Thoracic aorta (tissue), 2 donors: ENCODE results near the gene TBC1D19. TPM values are rescaled to one million over a fixed set of nuclear protein-coding genes. Genes with fewer than 3 reads are reported as not detected.

Source experiments
- ATAC-seq: fragments of 150-250 bp; one replicate; pipeline ENCODE4 v1.8.0; 2017; ENCODE audit warnings: low read depth; ENCODE audit not compliant: insufficient number of reproducible peaks, low FRiP score
- DNase-seq: peaks from one replicate; pipeline ENCODE4 v3.0.0-alpha.2; 2020; ENCODE audit warnings: low spot score
- H3K27ac ChIP-seq, 2 donors: fragments of 200-600 bp; sonication (generic); 1 replicate in 1 of 2; 2 replicates in 1 of 2; pipeline ENCODE4 v1.5.1; 2016; ENCODE audit warnings: mild to moderate bottlenecking in 2 of 2, moderate library complexity in 2 of 2
- H3K27me3 ChIP-seq: fragments of 200-600 bp; sonication (generic); replicated peaks from 2 replicates; pipeline ENCODE4 v1.6.0; 2016; ENCODE audit warnings: mild to moderate bottlenecking; ENCODE audit not compliant: insufficient read depth
- H3K36me3 ChIP-seq: fragments of 200-600 bp; sonication (generic); one replicate; pipeline ENCODE4 v1.5.1; 2016
- H3K4me1 ChIP-seq, 2 donors: fragments of 200-600 bp; sonication (generic); 1 replicate in 1 of 2; 2 replicates in 1 of 2; pipeline versions ENCODE4 v1.5.1 to v1.6.0; 2016; ENCODE audit warnings: low read depth in 2 of 2, mild to moderate bottlenecking in 1 of 2; ENCODE audit not compliant: control insufficient read depth in 1 of 2
- H3K4me3 ChIP-seq: fragments of 200-600 bp; sonication (generic); 2 replicates; pipeline ENCODE4 v1.5.1; 2016; ENCODE audit warnings: mild to moderate bottlenecking
- H3K9me3 ChIP-seq: fragments of 200-600 bp; sonication (generic); 2 replicates; pipeline ENCODE4 v1.5.1; 2016
- CTCF ChIP-seq: fragments of 200-600 bp; sonication (generic); IDR thresholded peaks from one replicate; pipeline ENCODE4 v1.5.1; 2019; ENCODE audit warnings: antibody characterized with exemption
- total RNA-seq, 2 donors: library from RNA; depleted of rRNA; stranded (reverse); fragments of >200 nt; gene quantifications; one replicate each; pipeline versions ENCODE4 v1.1.0 to v1.2.3, GENCODE V29; 2016

Gene TBC1D19
- total RNA-seq, 2 donors from 2014 or later: 9.1 to 19.4 TPM

GRCh38 chr4:26700110-26700509, 116.2 kb downstream of the TBC1D19 start:
- Histone ChIP-seq H3K4me3 (no peak overlapping the region), H3K36me3 (no peaks in the 10 kb centered on the region), H3K27me3 (no peaks in the 10 kb centered on the region), H3K9me3 (no peaks in the 10 kb centered on the region), H3K4me1 (no peaks in the 10 kb centered on the region), H3K27ac (no peak overlapping the region)
- no peak for TF ChIP-seq CTCF
- ATAC-seq: no peak
- no peak for DNase-seq

- no peak overlapping the region for H3K27ac ChIP-seq
- H3K4me3 ChIP-seq: no peak overlapping the region
- H3K4me1 ChIP-seq: no peaks in the 10 kb centered on the region
- DNase-seq (no peak), ATAC-seq (no peak)
- no peaks in the 10 kb centered on the region for H3K27me3 ChIP-seq
- TF ChIP-seq CTCF: no peak
- H3K9me3 ChIP-seq: no peaks in the 10 kb centered on the region
- H3K36me3 ChIP-seq: no peaks in the 10 kb centered on the region
Measured at GRCh38 chr4:26701095-26701494, 117.2 kb downstream of the TBC1D19 start.

GRCh38 chr4:26701786-26702227, 117.9 kb downstream of the TBC1D19 start:
- TF ChIP-seq CTCF: no peak
- no peaks in the 10 kb centered on the region for H3K4me1 ChIP-seq
- no peak overlapping the region for H3K4me3 ChIP-seq
- H3K27me3 ChIP-seq: no peaks in the 10 kb centered on the region
- no peak for DNase-seq
- no peak for ATAC-seq
- no peak overlapping the region for H3K27ac ChIP-seq
- H3K36me3 ChIP-seq: no peaks in the 10 kb centered on the region
- H3K9me3 ChIP-seq: no peaks in the 10 kb centered on the region

- Histone ChIP-seq H3K27ac (no peak overlapping the region), H3K36me3 (peaks cover 2% of the 10 kb centered on the region), H3K9me3 (peaks cover 3% of the 10 kb centered on the region), H3K4me1 (no peaks in the 10 kb centered on the region), H3K27me3 (no peaks in the 10 kb centered on the region), H3K4me3 (no peak overlapping the region)
- TF ChIP-seq CTCF: no peak
- DNase-seq (no peak), ATAC-seq (no peak)
Measured at GRCh38 chr4:26707342-26707741, 123.5 kb downstream of the TBC1D19 start.

GRCh38 chr4:26709246-26709645, 125.4 kb downstream of the TBC1D19 start:
- Histone ChIP-seq H3K27ac (no peak overlapping the region), H3K4me3 (no peak overlapping the region), H3K4me1 (no peaks in the 10 kb centered on the region), H3K27me3 (no peaks in the 10 kb centered on the region), H3K36me3 (peaks cover 2% of the 10 kb centered on the region), H3K9me3 (peaks cover 3% of the 10 kb centered on the region)
- TF ChIP-seq CTCF: no peak
- no peak for ATAC-seq
- DNase-seq: no peak
